Measurements from ENCODE around the gene TMPRSS4.

TMPRSS4 gene

DNA sequence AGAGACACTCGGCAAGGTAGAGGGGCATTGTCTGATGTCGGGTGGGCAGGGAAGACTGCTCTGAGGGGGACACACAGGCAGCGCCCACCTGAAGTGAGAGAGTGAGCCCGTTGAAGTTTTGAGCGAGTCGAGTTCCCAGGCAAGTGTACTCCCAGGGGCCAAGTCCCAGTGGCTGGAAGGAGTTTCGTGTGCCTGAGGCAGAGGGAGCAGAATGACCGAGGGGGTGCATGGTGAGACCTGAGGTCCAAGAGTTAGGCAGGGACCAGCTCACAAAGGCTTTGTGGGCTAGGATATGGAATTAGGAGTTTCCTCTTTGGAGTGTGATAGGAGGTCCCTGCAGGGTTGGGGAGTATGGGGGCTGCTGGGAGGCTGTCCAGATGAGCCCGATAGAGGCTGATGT lies 93.4 kb downstream of the TMPRSS4 start:
- H4K20me1 ChIP-seq (ENCODE audit: insufficient read depth, low read length, poor library complexity, severe bottlenecking), result no peaks in the 10 kb centered on the region
- no peak overlapping the region for H2AFZ ChIP-seq (ENCODE audit: low read length)
- no peaks in the 10 kb centered on the region for H3K9me3 ChIP-seq (ENCODE audit: insufficient read depth, low read depth, low read length)
- no peaks in the 10 kb centered on the region for H3K79me2 ChIP-seq (ENCODE audit: insufficient read depth, low read length)
- no peaks in the 10 kb centered on the region for H3F3A ChIP-seq (ENCODE audit: low read depth)
- H3K4me1 ChIP-seq (ENCODE audit: insufficient read depth, low read length, poor library complexity, severe bottlenecking), result peaks cover 3% of the 10 kb centered on the region
- H3K36me3 ChIP-seq (ENCODE audit: insufficient read depth, low read length), result no peaks in the 10 kb centered on the region
- H3K9ac ChIP-seq (ENCODE audit: low read depth, low read length, poor library complexity, severe bottlenecking), result no peak overlapping the region
- H3K27me3 ChIP-seq (ENCODE audit: insufficient read depth, low read length, poor library complexity, severe bottlenecking), result no peaks in the 10 kb centered on the region
- H3K4me2 ChIP-seq (ENCODE audit: low read depth, low read length, poor library complexity, severe bottlenecking), result no peak overlapping the region
- TF ChIP-seq CTCF (conservative IDR thresholded peaks at IDR 0.05; ENCODE audit: low read length), result no peak
- TF ChIP-seq EZH2phosphoT487 (IDR thresholded peaks at IDR 0.05; ENCODE audit: borderline replicate concordance), result no peak
- no peaks in the 10 kb centered on the region for H3K9me2 ChIP-seq (replicated peaks; ENCODE audit: low read depth, low read length)
- H3K4me3 ChIP-seq (ENCODE audit: low read length, poor library complexity, severe bottlenecking), result no peak overlapping the region

- Histone ChIP-seq H4K20me1 (ENCODE audit: insufficient read depth, low read length, poor library complexity, severe bottlenecking) (no peaks in the 10 kb centered on the region), H3K4me3 (ENCODE audit: low read length, poor library complexity, severe bottlenecking) (no peak overlapping the region), H3K4me1 (ENCODE audit: insufficient read depth, low read length, poor library complexity, severe bottlenecking) (peaks cover 3% of the 10 kb centered on the region), H3K9ac (ENCODE audit: low read depth, low read length, poor library complexity, severe bottlenecking) (no peak overlapping the region), H3K4me2 (ENCODE audit: low read depth, low read length, poor library complexity, severe bottlenecking) (no peak overlapping the region), H3K79me2 (ENCODE audit: insufficient read depth, low read length) (no peaks in the 10 kb centered on the region), H2AFZ (ENCODE audit: low read length) (peak overlapping the region; percentile 78; the same call in 1 of the 2 replicates), H3K9me2 (replicated peaks; ENCODE audit: low read depth, low read length) (no peaks in the 10 kb centered on the region), H3K36me3 (ENCODE audit: insufficient read depth, low read length) (no peaks in the 10 kb centered on the region), H3K9me3 (ENCODE audit: insufficient read depth, low read depth, low read length) (no peaks in the 10 kb centered on the region), H3F3A (ENCODE audit: low read depth) (no peaks in the 10 kb centered on the region), H3K27me3 (ENCODE audit: insufficient read depth, low read length, poor library complexity, severe bottlenecking) (no peaks in the 10 kb centered on the region)
- TF ChIP-seq CTCF (conservative IDR thresholded peaks at IDR 0.05; ENCODE audit: low read length) (no peak), EZH2phosphoT487 (IDR thresholded peaks at IDR 0.05; ENCODE audit: borderline replicate concordance) (no peak)
Observed at GRCh38 chr11:118170882-118171268, 94.0 kb downstream of the TMPRSS4 start.
